ENCODE measurements around the gene ZBTB11. TPM values are rescaled to one million over a fixed set of nuclear protein-coding genes. Genes with fewer than 3 reads are reported as not detected.

ZBTB11 gene
- total RNA-seq, 1 donor from 2014 or later, result 15.7 TPM

- H3K27ac Mint-ChIP-seq (ENCODE audit: unreplicated experiment), result no peak overlapping the region
- H3K4me3 Mint-ChIP-seq (ENCODE audit: unreplicated experiment), result no peak overlapping the region
- no peaks in the 10 kb centered on the region for H3K36me3 Mint-ChIP-seq (ENCODE audit: unreplicated experiment)
- H3K9me3 Mint-ChIP-seq (ENCODE audit: unreplicated experiment), result peaks cover 4% of the 10 kb centered on the region
- no peaks in the 10 kb centered on the region for H3K27me3 Mint-ChIP-seq (ENCODE audit: unreplicated experiment)
- no peaks in the 10 kb centered on the region for H3K4me1 Mint-ChIP-seq (ENCODE audit: low read depth, unreplicated experiment)
- TF ChIP-seq CTCF (IDR thresholded peaks at IDR 0.05; ENCODE audit: partially characterized antibody, unreplicated experiment), result no peak
- DNase-seq, result no peak
Measured at GRCh38 chr3:101637451-101637850, 39.5 kb downstream of the ZBTB11 start.

- peaks cover 2% of the 10 kb centered on the region for H3K27me3 Mint-ChIP-seq (ENCODE audit: unreplicated experiment)
- peak; percentile 76 for TF ChIP-seq CTCF (IDR thresholded peaks at IDR 0.05; ENCODE audit: partially characterized antibody, unreplicated experiment)
- DNase-seq, result peak; percentile 84
- no peaks in the 10 kb centered on the region for H3K36me3 Mint-ChIP-seq (ENCODE audit: unreplicated experiment)
- peaks cover 4% of the 10 kb centered on the region for H3K9me3 Mint-ChIP-seq (ENCODE audit: unreplicated experiment)
- no peak overlapping the region for H3K27ac Mint-ChIP-seq (ENCODE audit: unreplicated experiment)
- no peaks in the 10 kb centered on the region for H3K4me1 Mint-ChIP-seq (ENCODE audit: low read depth, unreplicated experiment)
- H3K4me3 Mint-ChIP-seq (ENCODE audit: unreplicated experiment), result no peak overlapping the region
Measured at GRCh38 chr3:101635954-101636798, 40.8 kb downstream of the ZBTB11 start.

- Mint-ChIP-seq H3K36me3 (ENCODE audit: unreplicated experiment) (no peaks in the 10 kb centered on the region), H3K27me3 (ENCODE audit: unreplicated experiment) (peaks cover 2% of the 10 kb centered on the region), H3K27ac (ENCODE audit: unreplicated experiment) (no peak overlapping the region), H3K4me3 (ENCODE audit: unreplicated experiment) (no peak overlapping the region), H3K9me3 (ENCODE audit: unreplicated experiment) (peaks cover 4% of the 10 kb centered on the region), H3K4me1 (ENCODE audit: low read depth, unreplicated experiment) (no peaks in the 10 kb centered on the region)
- TF ChIP-seq CTCF (IDR thresholded peaks at IDR 0.05; ENCODE audit: partially characterized antibody, unreplicated experiment), result no peak
- no peak for DNase-seq
Measured at GRCh38 chr3:101635345-101635744, 41.6 kb downstream of the ZBTB11 start.

GRCh38 chr3:101634591-101635196 is 42.2 kb downstream of the ZBTB11 start:
- H3K4me1 Mint-ChIP-seq (ENCODE audit: low read depth, unreplicated experiment), result no peaks in the 10 kb centered on the region
- H3K36me3 Mint-ChIP-seq (ENCODE audit: unreplicated experiment), result no peaks in the 10 kb centered on the region
- DNase-seq, result no peak
- no peak overlapping the region for H3K4me3 Mint-ChIP-seq (ENCODE audit: unreplicated experiment)
- TF ChIP-seq CTCF (IDR thresholded peaks at IDR 0.05; ENCODE audit: partially characterized antibody, unreplicated experiment), result no peak
- H3K27me3 Mint-ChIP-seq (ENCODE audit: unreplicated experiment), result peaks cover 2% of the 10 kb centered on the region
- H3K27ac Mint-ChIP-seq (ENCODE audit: unreplicated experiment), result no peak overlapping the region
- peaks cover 4% of the 10 kb centered on the region for H3K9me3 Mint-ChIP-seq (ENCODE audit: unreplicated experiment)

- DNase-seq, result no peak
- H3K36me3 Mint-ChIP-seq (ENCODE audit: unreplicated experiment), result no peaks in the 10 kb centered on the region
- peaks cover 3% of the 10 kb centered on the region for H3K27me3 Mint-ChIP-seq (ENCODE audit: unreplicated experiment)
- H3K27ac Mint-ChIP-seq (ENCODE audit: unreplicated experiment), result no peak overlapping the region
- no peak for TF ChIP-seq CTCF (IDR thresholded peaks at IDR 0.05; ENCODE audit: partially characterized antibody, unreplicated experiment)
- no peak overlapping the region for H3K4me3 Mint-ChIP-seq (ENCODE audit: unreplicated experiment)
- H3K4me1 Mint-ChIP-seq (ENCODE audit: low read depth, unreplicated experiment), result no peaks in the 10 kb centered on the region
- peaks cover 4% of the 10 kb centered on the region for H3K9me3 Mint-ChIP-seq (ENCODE audit: unreplicated experiment)
Measured at GRCh38 chr3:101633186-101633585, 43.7 kb downstream of the ZBTB11 start.

Measured in glutamatergic neuron (in vitro differentiated cells).